ENCODE data around the gene PIN1. TPM values are rescaled to one million over a fixed set of nuclear protein-coding genes. Genes with fewer than 3 reads are reported as not detected.

Gene PIN1
- total RNA-seq, 4 donors from 2014 or later: 83.9 to 111 (median 93.4) TPM

DNA sequence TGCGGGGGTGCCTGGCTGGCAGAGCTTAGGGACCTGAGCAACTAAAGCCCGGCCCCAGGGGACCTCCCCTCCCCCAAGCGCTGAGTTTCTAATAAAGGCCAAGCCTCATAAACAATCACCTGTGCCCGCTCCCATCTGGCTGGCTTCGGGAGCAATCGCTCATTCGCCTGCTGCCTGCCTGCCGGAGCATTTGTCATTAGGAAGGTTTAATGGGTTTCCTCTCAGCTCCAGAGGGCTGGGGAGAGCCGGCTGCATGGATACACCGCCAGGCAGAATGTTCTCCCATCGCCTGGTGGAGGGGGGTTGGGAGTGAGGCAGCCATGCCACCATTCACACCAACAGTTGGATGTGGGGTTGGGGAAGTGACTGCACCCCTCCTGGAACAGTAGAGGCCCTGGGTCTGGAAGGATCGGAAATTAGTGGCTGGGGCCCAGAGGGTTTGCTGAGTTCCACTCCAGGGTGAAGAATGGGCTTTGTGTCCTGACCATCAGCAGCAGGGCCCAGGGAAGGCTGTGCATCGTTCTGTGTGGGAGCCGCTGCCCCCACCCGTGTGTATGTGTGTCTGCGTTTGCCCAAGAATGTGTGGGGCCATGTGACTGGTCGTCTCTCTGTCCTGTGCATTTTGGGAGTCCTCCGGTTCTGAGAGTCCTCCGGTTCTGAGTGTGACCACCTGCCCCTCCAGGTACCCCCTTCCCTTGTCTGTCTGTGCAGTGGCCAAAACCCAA, 15.3 kb downstream of the PIN1 start:
- no peaks in the 10 kb centered on the region for H3K4me1 ChIP-seq
- H3K27ac ChIP-seq: no peak overlapping the region
- H3K36me3 ChIP-seq: peaks cover 0 to 10% of the 10 kb centered on the region in 2 donors
- no peak for DNase-seq
- intact Hi-C loops (cut with DNase I; ENCODE audit: low total_unique reads): no loop called here
- H3K27me3 ChIP-seq: no peaks in the 10 kb centered on the region
- ATAC-seq: no peak
- in situ Hi-C loops (cut with MboI; ENCODE audit: low sequenced_read_pairs in 4 of 4): no loop called here
- TF ChIP-seq, protein P1, sequence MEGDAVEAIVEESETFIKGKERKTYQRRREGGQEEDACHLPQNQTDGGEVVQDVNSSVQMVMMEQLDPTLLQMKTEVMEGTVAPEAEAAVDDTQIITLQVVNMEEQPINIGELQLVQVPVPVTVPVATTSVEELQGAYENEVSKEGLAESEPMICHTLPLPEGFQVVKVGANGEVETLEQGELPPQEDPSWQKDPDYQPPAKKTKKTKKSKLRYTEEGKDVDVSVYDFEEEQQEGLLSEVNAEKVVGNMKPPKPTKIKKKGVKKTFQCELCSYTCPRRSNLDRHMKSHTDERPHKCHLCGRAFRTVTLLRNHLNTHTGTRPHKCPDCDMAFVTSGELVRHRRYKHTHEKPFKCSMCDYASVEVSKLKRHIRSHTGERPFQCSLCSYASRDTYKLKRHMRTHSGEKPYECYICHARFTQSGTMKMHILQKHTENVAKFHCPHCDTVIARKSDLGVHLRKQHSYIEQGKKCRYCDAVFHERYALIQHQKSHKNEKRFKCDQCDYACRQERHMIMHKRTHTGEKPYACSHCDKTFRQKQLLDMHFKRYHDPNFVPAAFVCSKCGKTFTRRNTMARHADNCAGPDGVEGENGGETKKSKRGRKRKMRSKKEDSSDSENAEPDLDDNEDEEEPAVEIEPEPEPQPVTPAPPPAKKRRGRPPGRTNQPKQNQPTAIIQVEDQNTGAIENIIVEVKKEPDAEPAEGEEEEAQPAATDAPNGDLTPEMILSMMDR (IDR thresholded peaks at IDR 0.05 in 4 of 5, conservative IDR thresholded peaks at IDR 0.05 in 1 of 5): no peak
- no peak for TF ChIP-seq POLR2A (IDR thresholded peaks at IDR 0.05)
- H3K4me3 ChIP-seq: no peak overlapping the region
- H3K9me3 ChIP-seq: no peaks in the 10 kb centered on the region

DNA sequence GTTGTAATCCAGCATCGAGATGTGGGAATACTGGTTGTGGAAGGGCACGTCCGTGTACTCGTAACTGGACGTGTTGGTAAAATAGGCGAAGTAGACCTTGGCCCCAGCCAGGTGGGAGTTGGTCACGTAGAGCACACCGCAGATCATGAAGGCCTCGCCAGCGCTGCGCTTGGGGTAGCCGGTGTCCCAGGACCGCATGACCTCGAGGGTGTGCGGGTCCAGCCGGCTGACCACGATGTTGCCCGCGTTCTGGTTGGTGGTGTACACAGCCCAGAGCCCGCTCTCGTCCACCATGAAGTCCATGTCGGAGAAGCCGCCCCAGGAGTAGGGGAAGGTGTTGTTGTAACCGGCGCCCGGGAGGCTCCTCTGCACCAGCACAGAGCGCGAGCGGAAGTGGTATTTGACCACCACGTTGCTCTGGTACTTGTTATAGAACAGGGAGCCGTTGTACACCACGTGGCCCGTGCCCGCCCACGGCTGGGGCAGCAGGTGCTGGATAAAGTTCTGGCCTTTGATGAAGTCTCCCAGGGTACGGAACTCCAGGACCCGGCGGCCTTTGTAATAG, 19.2 kb downstream of the PIN1 start:
- Histone ChIP-seq H3K4me3 (no peak overlapping the region), H3K4me1 (no peaks in the 10 kb centered on the region), H3K27ac (no peak overlapping the region), H3K36me3 (no peaks in the 10 kb centered on the region), H3K9me3 (no peaks in the 10 kb centered on the region), H3K27me3 (no peaks in the 10 kb centered on the region)
- in situ Hi-C loops (cut with MboI; ENCODE audit: low sequenced_read_pairs in 4 of 4): no loop called here
- DNase-seq (no peak), ATAC-seq (no peak)
- intact Hi-C loops (cut with DNase I; ENCODE audit: low total_unique reads): no loop called here
- TF ChIP-seq POLR2A (IDR thresholded peaks at IDR 0.05): no peak
- TF ChIP-seq, protein P1 (IDR thresholded peaks at IDR 0.05 in 4 of 5, conservative IDR thresholded peaks at IDR 0.05 in 1 of 5): no peak

DNA sequence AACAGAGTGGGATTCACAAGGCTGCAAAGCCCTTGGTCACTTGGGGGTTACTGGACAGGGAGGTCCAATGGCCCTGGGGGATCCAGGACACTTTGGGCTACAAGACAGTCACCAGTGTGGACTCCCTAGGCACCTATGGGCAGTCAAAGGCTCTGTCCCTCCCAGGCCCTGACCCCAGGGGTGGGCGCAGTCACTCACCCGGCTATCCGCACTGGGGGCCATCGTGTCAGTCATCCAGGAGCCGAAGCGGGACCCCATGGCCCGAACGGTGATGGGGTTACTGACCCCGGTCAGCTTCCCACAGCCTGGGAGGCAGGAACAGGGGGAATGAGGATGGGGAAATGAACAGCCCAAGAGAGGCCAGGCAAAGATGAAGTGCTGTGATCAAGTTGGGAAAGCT, 21.5 kb downstream of the PIN1 start:
- DNase-seq (no peak), ATAC-seq (no peak)
- Histone ChIP-seq H3K4me1 (no peaks in the 10 kb centered on the region), H3K27ac (no peak overlapping the region), H3K4me3 (no peak overlapping the region), H3K27me3 (no peaks in the 10 kb centered on the region), H3K9me3 (no peaks in the 10 kb centered on the region), H3K36me3 (no peaks in the 10 kb centered on the region)
- intact Hi-C loops (cut with DNase I; ENCODE audit: low total_unique reads): no loop called here
- in situ Hi-C loops (cut with MboI; ENCODE audit: low sequenced_read_pairs in 4 of 4): no loop called here
- TF ChIP-seq, protein P1 (IDR thresholded peaks at IDR 0.05 in 4 of 5, conservative IDR thresholded peaks at IDR 0.05 in 1 of 5): no peak
- no peak for TF ChIP-seq POLR2A (IDR thresholded peaks at IDR 0.05)

DNA sequence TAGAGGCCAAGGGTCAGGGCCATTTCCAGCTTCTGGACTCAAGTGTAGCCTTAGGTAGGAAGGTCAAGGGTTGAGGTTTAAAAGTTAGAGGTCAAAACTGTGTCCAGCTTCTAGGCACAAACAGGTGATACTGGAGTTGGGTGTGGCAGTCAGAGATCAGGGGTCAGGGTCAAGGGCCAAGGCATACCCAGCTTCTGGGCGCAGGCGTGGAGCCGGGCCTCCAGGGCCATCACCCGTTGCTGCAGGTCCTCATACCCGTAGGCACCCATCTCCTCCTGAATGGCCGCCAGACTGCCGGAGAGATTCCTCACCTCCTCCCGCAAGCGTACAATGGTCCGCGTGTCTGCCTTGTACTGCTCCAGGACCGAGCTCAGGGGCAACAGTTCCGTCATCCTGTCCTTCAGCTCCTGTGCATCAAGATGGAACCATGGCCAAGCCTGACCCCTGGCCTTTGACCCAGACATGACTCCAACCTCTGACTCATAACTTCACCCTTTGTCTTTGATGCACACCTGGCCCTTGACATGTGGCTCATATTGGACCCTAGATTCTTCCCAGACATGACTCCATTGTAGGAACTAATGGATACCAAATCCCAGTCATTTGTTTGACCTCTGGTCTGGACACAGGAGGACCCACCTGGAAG, 22.1 kb downstream of the PIN1 start:
- Histone ChIP-seq H3K4me3 (no peak overlapping the region), H3K9me3 (no peaks in the 10 kb centered on the region), H3K27me3 (no peaks in the 10 kb centered on the region), H3K27ac (no peak overlapping the region), H3K4me1 (no peaks in the 10 kb centered on the region), H3K36me3 (no peaks in the 10 kb centered on the region)
- intact Hi-C loops (cut with DNase I; ENCODE audit: low total_unique reads): no loop called here
- ATAC-seq: no peak
- no peak for DNase-seq
- in situ Hi-C loops (cut with MboI; ENCODE audit: low sequenced_read_pairs in 4 of 4): no loop called here
- no peak for TF ChIP-seq POLR2A (IDR thresholded peaks at IDR 0.05)
- TF ChIP-seq, protein P1 (IDR thresholded peaks at IDR 0.05 in 4 of 5, conservative IDR thresholded peaks at IDR 0.05 in 1 of 5): no peak
